ENCODE results near the gene CCDC61. TPM values are rescaled to one million over a fixed set of nuclear protein-coding genes. Genes with fewer than 3 reads are reported as not detected.

Gene CCDC61
- 6.1 TPM for total RNA-seq

- DNase-seq: peak; percentile 100
These were observed at the start of gene CCDC61 for GRCh38 chr19:45994998-45995714. TSS of gene CCDC61 (plus strand) at chr19:45995467. CDS start at chr19:46003019, 7,552 bp downstream.

- DNase-seq: no peak
These were observed 47.3 kb upstream of the CCDC61 start for GRCh38 chr19:45947926-45948325.

DNA sequence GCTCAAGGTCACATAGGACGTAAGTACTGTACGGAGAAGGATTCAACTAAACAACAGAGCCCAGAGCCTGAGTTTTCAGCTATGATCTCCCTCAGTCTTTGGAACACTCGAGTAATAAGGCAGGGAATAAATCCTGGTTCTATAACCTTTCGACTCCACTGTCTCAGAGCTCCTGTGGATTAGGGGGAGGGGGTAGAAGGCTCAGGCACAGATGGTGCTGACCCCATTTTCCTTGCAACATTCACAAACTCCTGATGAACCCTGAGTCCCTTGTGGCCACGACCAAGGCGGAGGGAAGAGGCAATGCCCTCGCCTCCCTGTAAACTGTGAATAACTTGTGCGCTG, 43.0 kb upstream of the CCDC61 start:
- DNase-seq: no peak

- peak; percentile 13 for DNase-seq
These were observed 42.4 kb upstream of the CCDC61 start for GRCh38 chr19:45952686-45953505.

DNA sequence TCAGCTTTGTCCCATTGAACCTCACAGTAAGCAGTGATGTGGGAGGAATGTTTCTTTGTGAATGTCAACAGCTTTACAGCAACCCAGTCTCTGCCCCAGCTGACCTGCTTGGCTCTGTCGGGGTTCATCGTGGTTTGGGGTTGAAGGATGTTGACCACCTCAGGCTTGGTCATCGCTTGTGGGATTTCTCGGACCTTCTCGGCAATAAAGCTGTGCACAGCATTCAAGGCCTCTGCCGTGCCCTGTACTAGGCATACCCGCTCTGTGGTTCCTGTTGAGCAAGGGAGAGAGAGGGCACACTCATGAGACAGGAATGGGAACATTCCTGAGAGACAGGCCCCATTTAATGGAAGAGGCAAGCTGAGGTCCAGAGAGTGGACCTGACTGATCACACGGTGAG, 41.6 kb upstream of the CCDC61 start:
- DNase-seq: no peak

- DNase-seq: no peak
These were observed 41.1 kb upstream of the CCDC61 start for GRCh38 chr19:45954156-45954555.

DNA sequence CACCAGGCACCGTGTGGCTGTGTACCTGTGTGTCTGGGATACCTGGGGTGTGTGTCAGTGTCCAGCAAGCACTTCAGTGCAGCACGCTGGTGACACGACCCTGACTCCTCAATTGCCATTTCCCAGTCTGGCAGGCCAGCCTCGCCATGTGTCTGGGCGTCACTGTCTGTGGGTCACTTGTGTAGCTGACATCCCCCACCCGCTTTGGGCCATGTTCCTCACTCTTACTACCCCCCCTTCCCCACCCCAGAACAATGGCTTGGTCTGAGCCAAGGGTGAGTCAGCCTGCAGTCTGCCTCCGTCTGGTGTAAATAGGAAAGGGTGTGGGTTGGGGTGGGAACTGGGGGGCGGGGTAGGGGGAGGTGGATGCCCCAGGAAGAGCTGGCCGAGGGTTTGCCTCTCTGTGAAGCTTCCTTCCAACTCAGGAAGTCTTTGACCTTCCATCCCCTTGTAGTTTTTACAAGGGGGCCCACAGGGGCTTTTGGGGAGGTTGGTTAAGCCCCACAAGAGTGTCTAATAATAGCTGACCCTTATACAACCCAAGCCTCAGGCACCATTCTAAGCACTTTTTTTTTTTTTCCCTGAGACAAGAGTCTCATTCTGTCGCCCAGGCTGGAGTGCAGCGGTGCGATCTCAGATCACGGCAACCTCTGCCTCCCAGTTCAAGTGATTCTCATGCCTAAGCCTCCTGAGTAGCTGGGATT, 39.2 kb upstream of the CCDC61 start:
- DNase-seq: peak; percentile 15

DNA sequence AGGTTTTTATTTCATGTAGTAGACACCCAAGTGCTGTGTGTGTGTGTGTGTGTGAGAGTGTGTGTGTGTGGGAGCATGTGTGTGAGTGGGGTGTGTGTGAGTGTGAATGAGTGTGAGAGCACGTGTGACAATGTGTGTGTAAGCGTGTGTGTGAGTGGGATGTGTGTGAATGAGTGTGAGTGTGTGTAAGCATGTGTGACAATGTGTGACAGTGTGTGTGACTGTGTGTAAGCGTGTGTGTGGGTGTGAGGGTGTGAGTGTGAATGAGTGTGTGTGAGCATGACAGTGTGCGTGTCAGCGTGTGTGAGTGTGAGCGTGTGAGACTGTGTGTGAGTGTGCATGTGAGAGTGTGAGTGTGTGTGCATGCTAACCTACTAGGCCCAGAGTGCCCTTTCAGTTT, 36.9 kb upstream of the CCDC61 start:
- DNase-seq: no peak

GRCh38 chr19:45958769-45959516, 36.3 kb upstream of the CCDC61 start:
- DNase-seq: no peak

GRCh38 chr19:45959517-45960025, 35.7 kb upstream of the CCDC61 start:
- DNase-seq: no peak

- DNase-seq: no peak
These were observed 34.6 kb upstream of the CCDC61 start for GRCh38 chr19:45960595-45961235.

DNA sequence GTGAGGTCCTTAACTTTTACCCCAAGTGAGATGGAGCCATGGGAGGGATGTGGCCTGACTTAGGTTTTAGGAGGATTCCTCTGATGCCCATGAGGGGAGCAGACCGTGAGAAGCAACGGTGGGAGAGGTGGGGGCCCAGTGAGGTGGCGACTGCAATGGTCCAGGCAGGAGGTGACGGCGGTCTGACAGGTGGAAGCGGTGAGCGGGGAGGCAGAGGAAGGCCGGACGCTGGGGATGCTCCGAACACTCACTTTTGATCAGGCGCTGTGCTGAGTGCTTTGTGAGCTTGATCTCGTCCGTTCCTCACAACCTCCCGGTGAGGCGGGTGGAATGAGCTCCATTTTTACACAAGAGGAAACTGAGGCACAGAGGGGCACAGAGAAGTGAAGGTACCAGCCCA, 33.2 kb upstream of the CCDC61 start:
- no peak for DNase-seq

DNA sequence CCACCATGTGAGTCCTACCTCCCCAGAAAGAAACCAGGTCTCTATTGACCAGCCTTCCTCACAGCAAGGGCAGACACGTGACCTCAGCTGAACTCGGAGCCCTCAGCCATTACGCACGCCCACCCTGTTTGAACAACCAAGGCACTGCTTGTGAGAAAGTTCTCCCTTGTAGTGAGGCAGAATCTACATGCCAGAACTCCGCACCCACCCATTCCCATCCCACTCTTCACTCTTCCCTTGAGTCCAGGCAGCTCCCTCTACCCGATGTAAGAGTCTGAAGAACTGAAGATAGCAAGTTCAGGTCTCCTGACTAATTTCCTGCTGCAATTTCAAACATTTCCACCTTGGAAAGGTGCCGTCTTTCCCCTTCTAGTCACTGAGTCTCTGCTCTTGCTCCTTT, 28.0 kb upstream of the CCDC61 start:
- DNase-seq: no peak

GRCh38 chr19:45968626-45969025, 26.6 kb upstream of the CCDC61 start:
- DNase-seq: no peak

DNA sequence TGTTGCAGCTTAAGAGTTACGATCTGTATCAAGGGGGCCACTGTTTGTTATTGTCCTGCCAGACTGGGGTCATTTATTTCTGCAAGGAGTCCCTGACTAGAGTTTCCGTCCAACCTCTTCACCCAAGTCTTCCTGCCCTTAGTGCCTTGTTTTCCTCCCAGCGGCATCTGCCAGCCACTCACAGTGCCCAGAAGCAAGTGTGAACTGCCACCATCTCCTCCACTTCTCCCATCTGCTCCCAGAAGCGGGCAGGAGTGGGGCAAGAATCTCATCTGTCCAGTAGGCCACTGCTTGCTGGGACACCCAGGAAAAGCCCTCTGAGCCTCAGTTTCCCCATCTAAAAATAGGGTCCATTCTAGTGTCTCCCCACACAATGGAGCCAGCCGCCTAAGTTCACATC, 25.6 kb upstream of the CCDC61 start:
- DNase-seq: no peak

DNA sequence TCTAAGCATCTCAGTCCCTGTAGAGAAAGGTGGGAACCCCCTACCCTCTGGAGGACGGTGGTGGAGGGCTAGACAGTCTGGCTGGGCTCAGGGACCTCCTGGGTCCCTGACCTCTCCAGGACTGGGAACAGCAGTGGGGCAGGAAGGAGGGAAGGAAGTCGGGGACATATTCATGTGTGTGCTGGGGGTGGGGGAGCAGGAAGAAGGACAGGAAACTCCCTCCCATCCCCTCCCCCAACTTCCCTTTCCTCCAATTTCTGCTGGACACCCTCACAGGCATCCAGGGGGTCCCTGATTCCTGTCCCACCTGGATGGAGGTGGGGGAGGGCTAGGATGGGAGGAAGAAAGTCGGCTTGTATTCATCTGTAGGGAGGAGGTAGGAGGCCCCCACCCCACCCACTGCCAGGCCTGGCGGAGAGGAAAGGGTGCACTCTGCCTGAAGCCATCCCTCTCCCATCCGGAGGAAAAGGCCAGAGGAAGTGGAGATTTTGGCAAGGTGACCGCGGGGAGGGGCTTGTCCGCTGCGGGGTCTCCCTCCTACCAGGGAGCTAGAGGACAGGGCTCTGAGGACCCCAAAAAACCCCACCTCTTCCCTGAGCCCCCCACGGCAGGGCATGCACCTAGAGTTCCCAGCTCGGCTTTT, 23.9 kb upstream of the CCDC61 start:
- no peak for DNase-seq

DNA sequence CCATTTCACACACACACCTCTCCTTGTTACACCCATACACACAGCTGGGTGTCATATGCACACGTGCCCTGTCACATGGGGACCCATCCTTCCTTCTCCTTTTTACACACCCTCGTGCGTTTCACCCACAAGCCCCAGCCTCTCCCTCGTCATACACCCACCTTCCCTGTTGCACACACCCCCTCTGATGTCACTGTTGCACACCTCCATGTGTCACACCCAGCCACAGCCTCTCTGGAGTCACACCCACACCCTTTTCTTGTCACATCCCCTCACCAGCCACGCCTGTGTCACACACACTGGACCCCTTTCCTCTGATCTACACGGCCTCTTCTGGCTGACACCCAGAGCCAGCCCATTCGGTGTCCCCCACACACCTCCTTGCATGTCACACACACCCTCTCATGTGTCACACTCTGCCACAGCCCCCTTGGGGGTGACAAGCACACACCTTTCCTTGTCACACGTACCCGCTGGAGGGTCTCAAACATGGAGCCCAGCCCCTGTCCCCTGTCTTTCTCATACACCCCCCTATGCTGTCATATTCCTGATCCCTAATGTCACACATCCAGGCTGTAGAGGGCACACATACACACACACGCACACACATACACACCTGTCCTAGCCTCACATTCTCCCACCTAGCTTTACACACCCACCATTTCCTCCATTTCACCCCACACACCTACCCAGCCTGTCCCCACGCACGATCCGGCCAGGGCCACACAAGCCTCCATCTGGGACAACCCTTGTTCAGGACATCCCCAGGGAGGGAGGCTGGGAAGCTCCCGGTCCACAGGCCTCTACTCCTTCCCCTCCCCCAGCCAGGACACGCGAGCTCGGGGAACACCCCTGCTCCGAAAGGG, 23.0 kb upstream of the CCDC61 start:
- no peak for DNase-seq

DNA sequence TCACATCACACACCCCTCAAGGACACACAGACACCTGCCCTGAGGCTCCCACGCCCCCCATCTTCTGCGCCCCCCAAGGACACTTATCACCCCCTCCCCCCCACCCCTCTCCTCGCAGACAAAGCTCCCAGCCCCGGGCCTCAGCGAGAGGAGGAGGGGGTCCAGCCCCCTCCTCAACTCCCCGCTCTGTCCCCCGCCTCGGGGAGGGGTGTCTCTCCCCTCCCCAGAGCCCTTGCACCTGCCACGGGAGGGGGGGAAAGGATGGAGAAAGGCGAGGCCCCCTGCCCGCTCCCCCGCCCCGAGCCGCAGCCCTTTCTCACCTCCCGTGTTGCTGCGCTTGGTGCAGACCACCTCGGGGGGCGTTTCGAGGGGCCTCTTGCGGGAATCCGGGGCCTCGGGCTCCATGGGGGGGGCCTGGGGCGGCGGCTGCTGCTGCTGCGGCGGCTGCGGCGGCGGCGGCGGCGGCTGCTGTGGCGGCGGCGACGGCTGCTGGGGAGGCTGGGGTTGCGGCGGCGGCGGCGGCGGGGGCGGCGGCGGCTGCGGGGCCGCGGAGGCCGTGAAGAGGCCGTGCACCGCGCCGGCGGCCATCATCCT, 22.2 kb upstream of the CCDC61 start:
- no peak for DNase-seq

GRCh38 chr19:45973553-45974338, 21.5 kb upstream of the CCDC61 start, which contains the start of gene NOVA2:
TSS of gene NOVA2 (minus strand) at chr19:45973865. CDS start at chr19:45973351, 514 bp downstream.
- DNase-seq: no peak

All from skin of body (tissue), 2 donors.